Tibial nerve (tissue), 4 donors: ENCODE measurements around the gene URI1.

Source experiments
- EP300 ChIP-seq, 2 donors: sonication (generic); formaldehyde crosslinking; IDR thresholded peaks; one replicate each; pipeline ENCODE4 v1.6.1; 2017; ENCODE audit warnings: antibody characterized with exemption in 2 of 2, mild to moderate bottlenecking in 1 of 2
- POLR2A ChIP-seq, 2 donors: fragments of 450-650 bp; IDR thresholded peaks; one replicate each; pipeline ENCODE4 v1.6.1; 2017; ENCODE audit warnings: antibody characterized with exemption in 2 of 2, mild to moderate bottlenecking in 2 of 2, moderate library complexity in 2 of 2
- TF ChIP-seq, protein P1 (sequence below), 5 experiments: fragments of 200-600 bp in 3 of 5; fragments of 450-650 bp in 2 of 5; sonication (generic) in 3 of 5; IDR thresholded peaks; one replicate each; pipeline ENCODE4 v1.5.1; 2016 to 2019; ENCODE audit warnings: antibody characterized with exemption in 5 of 5, mild to moderate bottlenecking in 3 of 5, moderate library complexity in 2 of 5

DNA sequence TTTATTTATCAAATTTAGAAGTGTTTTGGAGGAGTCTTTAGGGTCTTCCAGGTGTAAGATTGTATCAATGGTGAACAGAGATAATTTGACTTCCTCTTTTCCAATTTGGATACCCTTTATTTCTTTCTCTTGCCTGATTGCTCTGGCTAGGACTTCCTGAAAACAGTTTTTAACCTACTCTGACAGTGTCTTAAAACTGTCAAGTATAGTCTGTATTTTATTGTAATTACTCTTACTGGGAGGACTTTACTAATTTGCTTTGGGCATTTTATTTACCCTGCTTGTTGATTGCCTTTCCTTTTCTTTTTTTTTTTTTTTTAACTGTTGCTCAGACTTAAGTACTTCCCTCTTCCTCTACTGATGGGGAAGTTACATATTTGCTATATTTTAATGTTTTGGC lies 81.3 kb downstream of the URI1 start:
- TF ChIP-seq, protein P1, sequence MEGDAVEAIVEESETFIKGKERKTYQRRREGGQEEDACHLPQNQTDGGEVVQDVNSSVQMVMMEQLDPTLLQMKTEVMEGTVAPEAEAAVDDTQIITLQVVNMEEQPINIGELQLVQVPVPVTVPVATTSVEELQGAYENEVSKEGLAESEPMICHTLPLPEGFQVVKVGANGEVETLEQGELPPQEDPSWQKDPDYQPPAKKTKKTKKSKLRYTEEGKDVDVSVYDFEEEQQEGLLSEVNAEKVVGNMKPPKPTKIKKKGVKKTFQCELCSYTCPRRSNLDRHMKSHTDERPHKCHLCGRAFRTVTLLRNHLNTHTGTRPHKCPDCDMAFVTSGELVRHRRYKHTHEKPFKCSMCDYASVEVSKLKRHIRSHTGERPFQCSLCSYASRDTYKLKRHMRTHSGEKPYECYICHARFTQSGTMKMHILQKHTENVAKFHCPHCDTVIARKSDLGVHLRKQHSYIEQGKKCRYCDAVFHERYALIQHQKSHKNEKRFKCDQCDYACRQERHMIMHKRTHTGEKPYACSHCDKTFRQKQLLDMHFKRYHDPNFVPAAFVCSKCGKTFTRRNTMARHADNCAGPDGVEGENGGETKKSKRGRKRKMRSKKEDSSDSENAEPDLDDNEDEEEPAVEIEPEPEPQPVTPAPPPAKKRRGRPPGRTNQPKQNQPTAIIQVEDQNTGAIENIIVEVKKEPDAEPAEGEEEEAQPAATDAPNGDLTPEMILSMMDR (IDR thresholded peaks at IDR 0.05): no peak
- TF ChIP-seq POLR2A (IDR thresholded peaks at IDR 0.05): no peak
- no peak for TF ChIP-seq EP300 (IDR thresholded peaks at IDR 0.05)
